HT-29 (cell line): ENCODE measurements around the gene SPATA45. TPM values are rescaled to one million over a fixed set of nuclear protein-coding genes. Genes with fewer than 3 reads are reported as not detected.
A peak's percentile ranks its signal among the peaks of the same experiment; 100 is the strongest.
"Not testable (repeated sequence)": the region's sequence is repeated elsewhere in the genome, so short reads cannot be mapped to it uniquely, and the experiment has no call there.

Source experiments
- DNase-seq: peaks from one replicate; pipeline ENCODE4 v3.0.0-alpha.2; 2015; ENCODE audit warnings: low spot score
- total RNA-seq: library from RNA; depleted of rRNA; stranded (reverse); fragments of >200 nt; shearing (Covaris generic); gene quantifications from 2 replicates; pipeline ENCODE4 v1.2.3, GENCODE V29; 2014; rRNA removed

Gene SPATA45
- total RNA-seq: not detected in 2 replicates

- no peak for DNase-seq
These were observed at the start of gene SPATA45 for GRCh38 chr1:212847549-212847948. Gene SPATA45 (minus strand): TSS chr1:212847649. CDS start chr1:212836149, 11,500 bp downstream.

- no peak for DNase-seq
These were observed 44.7 kb upstream of the SPATA45 start for GRCh38 chr1:212892108-212892507.

- DNase-seq: no peak
These were observed 37.1 kb upstream of the SPATA45 start for GRCh38 chr1:212884592-212884991.

- DNase-seq: no peak
These were observed 32.7 kb upstream of the SPATA45 start for GRCh38 chr1:212879947-212880690.

GRCh38 chr1:212878418-212878817 is 31.0 kb upstream of the SPATA45 start:
- DNase-seq: no peak

- DNase-seq: no peak
These were observed 26.1 kb upstream of the SPATA45 start for GRCh38 chr1:212873518-212873917.

- DNase-seq: no peak
These were observed 24.5 kb upstream of the SPATA45 start for GRCh38 chr1:212871976-212872375.

GRCh38 chr1:212867192-212867591 is 19.7 kb upstream of the SPATA45 start:
- no peak for DNase-seq

- no peak for DNase-seq
These were observed 16.8 kb upstream of the SPATA45 start for GRCh38 chr1:212864201-212864600.

GRCh38 chr1:212863345-212863744 is 15.9 kb upstream of the SPATA45 start:
- not testable (repeated sequence) for DNase-seq

- DNase-seq: no peak
These were observed 14.8 kb upstream of the SPATA45 start for GRCh38 chr1:212862111-212862690.

- no peak for DNase-seq
These were observed 13.5 kb upstream of the SPATA45 start for GRCh38 chr1:212860713-212861581.

- peak; percentile 44 for DNase-seq
These were observed 11.2 kb upstream of the SPATA45 start for GRCh38 chr1:212858461-212859265.

- DNase-seq: peak; percentile 93
These were observed 10.6 kb upstream of the SPATA45 start, which contains the start of gene FLVCR1 for GRCh38 chr1:212857992-212858460. Gene FLVCR1 (plus strand): TSS chr1:212858275. CDS start chr1:212858453, 178 bp downstream.

GRCh38 chr1:212856755-212857154 is 9.3 kb upstream of the SPATA45 start:
- DNase-seq: no peak

GRCh38 chr1:212853658-212854057 is 6.2 kb upstream of the SPATA45 start:
- DNase-seq: peak; percentile 65

- no peak for DNase-seq
These were observed 4.7 kb upstream of the SPATA45 start for GRCh38 chr1:212852105-212852688.

GRCh38 chr1:212844521-212844920 is 2.9 kb downstream of the SPATA45 start:
- DNase-seq: not testable (repeated sequence)

GRCh38 chr1:212838145-212838544 is 9.3 kb downstream of the SPATA45 start:
- no peak for DNase-seq
